HG03460 (cell line): Measurements from ENCODE around the gene TNN.

Experiments used
- ATAC-seq: cut with Tn5 transposase; IDR thresholded peaks from one replicate; pipeline ENCODE4 v1.9.1; 2021; ENCODE audit not compliant: unreplicated experiment

Gene TNN

DNA sequence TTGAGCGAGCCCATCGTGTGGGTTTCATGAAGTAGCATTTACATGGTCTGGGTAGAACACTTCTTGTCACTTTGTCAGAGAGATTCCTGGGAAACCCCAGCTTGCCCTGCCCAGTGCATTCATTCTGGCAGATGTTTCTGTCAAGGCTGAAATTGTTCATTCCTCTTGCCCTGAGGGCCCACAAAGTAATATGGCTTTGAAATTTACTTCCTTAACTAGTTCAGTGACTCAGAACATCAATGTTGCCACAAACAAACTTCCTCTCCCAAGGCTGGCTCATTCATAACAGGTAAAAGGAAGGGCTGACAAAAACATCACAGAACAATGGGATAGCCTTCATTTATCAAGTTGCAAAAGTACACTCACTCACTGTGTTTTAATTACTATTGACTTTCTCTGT lies 129.9 kb downstream of the TNN start:
- ATAC-seq: no peak
